Measurements from ENCODE around the gene PDE6A.
A peak's percentile ranks its signal among the peaks of the same experiment; 100 is the strongest.

Gene PDE6A

GRCh38 chr5:149944666-149945065 lies at the start of gene PDE6A:
PDE6A (minus strand) TSS chr5:149944793; CDS start chr5:149944673, 120 bp downstream.
- no peak for DNase-seq (ENCODE audit: low read depth)

- no peak for DNase-seq (ENCODE audit: low read depth)
Measured at GRCh38 chr5:149993471-149993870, 48.9 kb upstream of the PDE6A start.

GRCh38 chr5:149990518-149991376 lies 46.2 kb upstream of the PDE6A start:
- peak; percentile 68 for DNase-seq (ENCODE audit: low read depth)

- no peak for DNase-seq (ENCODE audit: low read depth)
Measured at GRCh38 chr5:149988126-149988525, 43.5 kb upstream of the PDE6A start.

GRCh38 chr5:149982505-149982904 lies 37.9 kb upstream of the PDE6A start:
- DNase-seq (ENCODE audit: low read depth) = no peak

- DNase-seq (ENCODE audit: low read depth) = no peak
Measured at GRCh38 chr5:149981206-149981605, 36.6 kb upstream of the PDE6A start.

GRCh38 chr5:149979896-149980295 lies 35.3 kb upstream of the PDE6A start:
- no peak for DNase-seq (ENCODE audit: low read depth)

GRCh38 chr5:149975409-149975808 lies 30.8 kb upstream of the PDE6A start:
- no peak for DNase-seq (ENCODE audit: low read depth)

- DNase-seq (ENCODE audit: low read depth) = no peak
Measured at GRCh38 chr5:149969181-149969930, 24.8 kb upstream of the PDE6A start.

GRCh38 chr5:149966946-149967345 lies 22.4 kb upstream of the PDE6A start:
- DNase-seq (ENCODE audit: low read depth) = no peak

- DNase-seq (ENCODE audit: low read depth) = no peak
Measured at GRCh38 chr5:149963729-149964128, 19.1 kb upstream of the PDE6A start.

GRCh38 chr5:149962601-149963300 lies 18.2 kb upstream of the PDE6A start:
- DNase-seq (ENCODE audit: low read depth) = no peak

- DNase-seq (ENCODE audit: low read depth) = peak; percentile 44
Measured at GRCh38 chr5:149961957-149962409, 17.4 kb upstream of the PDE6A start.

GRCh38 chr5:149961186-149961685 lies 16.6 kb upstream of the PDE6A start:
- DNase-seq (ENCODE audit: low read depth) = no peak

- peak; percentile 95 for DNase-seq (ENCODE audit: low read depth)
Measured at GRCh38 chr5:149960272-149961185, 15.9 kb upstream of the PDE6A start, which contains the start of gene SLC26A2. SLC26A2 (plus strand) TSS chr5:149960758; CDS start chr5:149977653, 16,895 bp downstream.

GRCh38 chr5:149959406-149960236 lies 15.0 kb upstream of the PDE6A start:
- DNase-seq (ENCODE audit: low read depth) = peak; percentile 54

GRCh38 chr5:149957855-149958254 lies 13.3 kb upstream of the PDE6A start:
- no peak for DNase-seq (ENCODE audit: low read depth)

- DNase-seq (ENCODE audit: low read depth) = no peak
Measured at GRCh38 chr5:149956685-149957084, 12.1 kb upstream of the PDE6A start.

GRCh38 chr5:149954798-149955197 lies 10.2 kb upstream of the PDE6A start:
- no peak for DNase-seq (ENCODE audit: low read depth)
